IPS DF 4.7 (cell line): ENCODE measurements around the gene YTHDF1.

Source experiments
- DNase-seq: peaks from one replicate; pipeline ENCODE4 v3.0.0-alpha.2; 2013; ENCODE audit warnings: low spot score; ENCODE audit errors: extremely low read depth

Gene YTHDF1

DNA sequence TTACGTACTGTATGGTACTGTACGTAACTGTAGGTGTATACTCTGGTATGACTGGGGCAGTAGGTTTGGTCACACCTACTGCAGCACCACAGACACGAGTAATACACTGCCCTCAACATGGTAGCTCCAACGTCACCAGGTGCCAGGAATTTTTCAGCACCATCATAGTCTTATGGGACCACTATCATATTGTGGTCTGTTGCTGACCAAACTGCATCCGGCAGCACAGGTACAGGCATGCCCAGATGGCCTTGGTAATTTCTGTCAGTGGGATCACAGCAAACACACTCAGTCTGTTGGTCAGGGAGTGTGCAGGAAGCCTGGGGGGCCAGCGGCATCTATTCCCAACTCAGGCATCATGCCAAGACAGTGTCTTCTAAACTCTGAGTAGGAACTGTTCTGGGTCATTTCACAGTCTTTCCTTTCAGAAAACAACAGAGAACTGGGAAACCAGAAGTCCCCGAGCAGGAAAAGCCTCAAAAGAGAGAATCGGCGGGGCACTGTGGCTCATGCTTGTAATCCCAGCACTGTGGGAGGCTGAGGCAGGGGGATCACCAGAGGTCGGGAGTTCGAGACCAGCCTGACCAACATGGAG is 5.8 kb downstream of the YTHDF1 start:
- DNase-seq: no peak

DNA sequence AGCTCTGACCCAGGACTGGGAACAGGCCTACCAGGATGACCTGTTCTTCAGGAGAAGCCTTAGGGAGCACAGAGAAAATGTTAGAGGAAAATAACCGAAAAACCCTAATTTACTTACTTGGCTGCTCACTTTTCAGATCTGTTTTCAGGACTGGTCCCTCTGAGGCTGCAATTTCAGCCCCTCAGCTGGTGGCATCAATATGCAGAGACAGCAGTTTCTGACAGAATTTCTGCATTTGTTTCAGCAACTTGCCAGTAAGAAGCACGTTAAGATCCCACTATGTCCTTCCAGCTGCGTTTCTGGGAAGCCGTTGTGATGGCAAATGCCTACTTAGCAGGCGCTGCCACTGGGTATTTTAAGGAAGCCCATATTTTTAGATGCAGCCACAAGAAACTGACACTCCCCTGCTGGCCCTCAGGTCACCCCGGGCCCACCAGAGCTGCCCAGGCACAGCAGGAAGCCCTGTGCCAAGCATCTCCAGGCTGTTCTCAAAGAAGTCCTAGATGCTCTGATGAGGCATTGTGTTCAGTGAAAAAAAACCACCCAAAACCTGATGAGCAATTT is 7.5 kb downstream of the YTHDF1 start:
- no peak for DNase-seq

GRCh38 chr20:63206878-63207277 is 9.1 kb downstream of the YTHDF1 start:
- no peak for DNase-seq

GRCh38 chr20:63205896-63206295 is 10.0 kb downstream of the YTHDF1 start:
- DNase-seq: no peak

GRCh38 chr20:63204362-63204761 is 11.6 kb downstream of the YTHDF1 start:
- no peak for DNase-seq

DNA sequence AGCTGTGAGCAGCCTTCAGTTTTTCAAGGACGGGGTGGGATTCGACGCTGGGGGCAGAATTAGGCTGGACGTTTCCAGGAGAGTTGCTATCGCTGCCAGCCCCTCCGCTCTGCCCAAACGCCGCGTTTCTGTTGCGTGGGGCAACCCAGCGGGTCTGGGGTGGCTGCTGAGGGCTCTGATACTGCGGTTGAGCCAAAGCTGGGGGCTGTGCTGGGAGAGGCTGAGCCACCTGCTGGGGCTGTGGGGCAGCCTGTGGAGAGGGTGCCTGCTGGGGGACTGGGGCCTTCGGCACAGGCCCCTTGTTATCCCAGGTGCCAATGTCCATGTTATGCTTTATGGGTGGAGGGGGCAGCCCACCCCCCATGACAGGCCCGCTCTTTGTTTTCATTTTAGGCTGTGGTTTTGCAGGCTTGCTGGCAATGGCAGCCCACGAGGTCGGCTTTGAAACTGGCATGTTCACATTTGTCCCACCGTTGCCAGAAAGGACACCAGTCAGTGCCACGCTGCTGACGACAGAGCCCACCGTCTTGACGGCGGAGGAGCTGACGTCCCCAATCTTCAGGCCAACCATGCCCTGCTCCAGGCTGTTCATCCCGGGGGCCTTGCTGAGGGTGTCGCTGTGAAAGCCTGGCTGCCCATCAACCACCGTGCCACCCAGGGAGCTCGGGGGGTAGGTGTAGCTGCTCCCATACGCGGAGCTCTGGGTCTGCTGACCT is 13.0 kb downstream of the YTHDF1 start:
- no peak for DNase-seq

GRCh38 chr20:63202021-63202420 is 13.9 kb downstream of the YTHDF1 start:
- no peak for DNase-seq

- no peak for DNase-seq
Measured at GRCh38 chr20:63198606-63199005, 17.3 kb downstream of the YTHDF1 start.

- no peak for DNase-seq
Measured at GRCh38 chr20:63196768-63197470, 19.0 kb downstream of the YTHDF1 start.

DNA sequence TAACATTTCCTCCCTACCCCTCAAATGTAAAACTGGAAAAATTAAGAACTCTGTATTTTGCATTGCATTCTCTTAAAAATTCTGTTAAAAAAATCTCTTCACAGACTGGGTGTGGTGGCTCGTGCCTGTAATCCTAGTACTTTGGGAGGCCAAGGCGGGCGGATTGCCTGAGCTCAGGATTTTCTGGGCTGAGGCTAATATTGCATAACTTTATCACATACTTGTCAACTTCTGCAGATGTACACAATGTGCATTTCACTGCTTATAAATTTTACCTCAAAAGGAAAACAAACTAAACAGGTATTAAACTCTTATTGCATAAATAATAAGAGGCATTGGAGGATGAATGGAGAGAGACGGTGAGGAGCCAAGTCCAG is 21.1 kb downstream of the YTHDF1 start:
- no peak for DNase-seq

DNA sequence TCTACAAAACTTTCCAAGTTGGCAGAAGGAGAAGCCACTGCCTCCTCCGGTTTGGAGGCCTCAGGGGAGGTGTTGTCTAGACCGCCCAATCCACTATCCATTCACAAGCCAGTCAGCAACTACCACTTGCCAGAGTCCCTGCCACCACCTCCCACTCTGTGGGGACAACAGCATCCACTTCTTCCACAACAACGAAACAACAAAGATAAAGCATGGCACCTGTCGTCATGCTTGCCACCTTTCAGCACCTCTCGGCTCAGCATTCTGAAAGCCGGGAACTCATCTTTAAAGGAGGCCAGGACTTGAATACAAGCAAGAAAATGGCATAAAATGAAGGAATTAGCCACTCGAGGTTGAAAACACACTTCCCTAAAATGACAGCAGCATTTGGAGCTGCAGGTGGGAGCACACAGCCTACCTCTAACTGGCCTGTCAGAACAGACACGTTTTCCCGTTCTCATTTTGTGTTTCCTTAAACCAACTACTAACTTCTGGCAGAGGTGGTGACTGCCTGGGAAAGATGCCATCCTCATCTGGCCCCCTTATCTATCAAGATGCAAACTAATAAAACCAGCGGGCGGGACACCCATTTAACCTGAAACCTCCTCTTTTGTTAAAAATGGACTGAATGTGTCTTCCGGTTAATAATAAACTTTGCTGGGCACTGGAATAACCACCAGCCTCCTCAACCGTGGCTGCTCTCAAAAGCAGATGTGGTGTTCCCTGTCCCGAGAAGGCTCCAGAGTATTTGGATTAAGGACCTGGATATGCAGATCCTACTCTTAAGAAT is 21.7 kb downstream of the YTHDF1 start:
- DNase-seq: no peak

- no peak for DNase-seq
Measured at GRCh38 chr20:63192721-63193120, 23.2 kb downstream of the YTHDF1 start.

GRCh38 chr20:63191400-63191799 is 24.5 kb downstream of the YTHDF1 start:
- DNase-seq: no peak

DNA sequence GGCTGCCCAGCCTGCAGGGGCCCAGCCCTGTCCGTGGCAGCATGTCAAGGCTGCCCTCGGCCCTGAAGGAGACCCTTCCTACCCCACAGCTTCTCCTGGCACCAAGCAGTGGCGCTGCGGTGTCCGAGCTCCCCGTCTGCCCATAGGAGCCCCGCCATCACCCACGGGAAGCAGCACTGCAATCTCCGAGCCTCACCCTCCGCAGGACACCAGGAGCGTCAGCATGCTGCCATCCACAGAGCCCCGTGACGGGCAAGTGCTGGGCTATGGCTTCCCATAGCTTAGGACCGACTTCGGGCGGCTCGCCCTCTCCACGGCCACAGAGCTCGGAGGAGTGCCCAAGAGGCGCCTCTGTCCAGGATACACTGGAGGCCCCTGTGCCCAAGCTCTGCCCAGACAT is 25.1 kb downstream of the YTHDF1 start:
- no peak for DNase-seq

- no peak for DNase-seq
Measured at GRCh38 chr20:63189846-63190559, 25.9 kb downstream of the YTHDF1 start.

- DNase-seq: no peak
Measured at GRCh38 chr20:63189322-63189642, 26.6 kb downstream of the YTHDF1 start.

DNA sequence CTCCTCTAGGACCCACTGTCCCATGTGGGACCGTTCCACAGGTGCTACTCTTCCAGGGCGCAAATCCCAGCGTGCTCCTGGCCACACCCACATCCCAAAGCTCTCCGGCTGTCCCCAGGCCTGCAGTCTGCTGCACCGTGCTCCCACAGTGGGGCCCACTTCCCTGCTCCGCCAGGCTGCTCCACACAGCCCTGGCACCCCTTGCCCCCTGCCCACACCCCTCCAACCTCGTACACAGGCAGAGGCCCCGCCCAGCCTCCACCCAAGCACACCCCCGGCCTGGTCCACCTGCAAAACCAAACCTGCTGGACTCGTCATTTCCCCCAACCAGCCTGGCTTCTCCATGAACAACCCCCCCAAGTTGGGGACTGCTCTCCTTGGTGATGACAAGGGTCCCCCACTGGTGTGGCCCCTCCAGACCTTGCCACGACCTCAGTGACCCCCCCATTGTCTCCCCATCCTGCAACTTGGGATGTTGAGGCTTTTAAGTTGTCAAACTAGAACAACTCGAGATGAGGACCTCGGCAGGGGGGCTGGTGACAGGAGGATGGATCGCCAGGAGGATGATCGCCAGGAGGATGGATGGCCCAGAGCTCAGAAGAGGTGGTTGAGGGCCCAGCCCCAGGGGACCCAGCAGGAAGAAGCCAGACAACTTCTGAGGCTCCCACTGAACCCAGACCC is 27.1 kb downstream of the YTHDF1 start:
- DNase-seq: no peak

- DNase-seq: no peak
Measured at GRCh38 chr20:63188159-63188442, 27.8 kb downstream of the YTHDF1 start.

DNA sequence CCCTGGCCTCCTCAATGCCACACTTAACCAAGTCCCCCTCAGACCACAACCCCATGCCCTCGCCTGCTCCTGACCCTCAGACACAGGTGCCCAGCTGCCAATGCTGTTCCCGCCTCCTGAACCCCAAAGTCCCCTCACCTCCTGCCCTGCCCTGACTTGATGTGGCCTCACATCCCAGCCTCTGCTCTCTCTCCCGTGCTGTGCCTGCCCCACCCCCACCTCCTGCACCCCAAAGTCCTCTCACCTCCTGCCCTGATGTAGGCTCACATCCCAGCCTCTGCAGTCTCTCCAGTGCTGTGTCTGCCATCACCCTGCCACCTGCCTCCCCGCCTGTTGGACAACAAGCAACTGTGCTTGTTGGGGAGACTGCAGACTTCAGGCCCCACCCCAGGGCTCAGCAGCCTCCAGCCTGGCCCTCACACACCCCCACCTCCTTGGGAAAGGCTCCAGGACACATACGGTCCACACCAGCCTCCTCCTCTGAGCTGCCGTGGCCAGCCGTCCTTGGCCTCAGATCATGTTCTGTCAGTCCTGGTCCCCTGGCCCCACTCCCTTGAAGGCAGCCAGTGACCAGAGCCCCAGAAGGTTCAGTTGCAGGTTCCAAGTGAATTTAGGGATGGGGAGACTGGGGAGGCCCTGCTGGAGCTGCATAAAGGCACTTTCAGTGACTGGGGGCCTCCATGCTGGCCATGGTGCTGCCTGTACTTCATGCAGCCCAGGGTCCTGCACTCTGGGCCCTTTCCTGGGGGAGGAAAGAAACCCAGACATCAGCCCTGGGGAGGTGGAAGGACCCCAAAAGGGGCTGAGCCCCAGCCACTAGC is 28.4 kb downstream of the YTHDF1 start:
- DNase-seq: no peak
